Endothelial cell of umbilical vein (primary cell): ENCODE measurements around the gene ATP5IF1.

Experiments used
- CTCF ChIP-seq, 2 donors: IDR thresholded peaks; 1 replicate in 1 of 2; 2 replicates in 1 of 2; pipeline ENCODE4 v1.5.1; 2011; ENCODE audit warnings: low read length in 2 of 2, mild to moderate bottlenecking in 2 of 2, moderate library complexity in 2 of 2, control low read depth in 1 of 2, inconsistent platforms in 1 of 2, low read depth in 1 of 2; ENCODE audit not compliant: insufficient read depth in 1 of 2; ENCODE audit errors: extremely low read depth in 1 of 2
- POLR2A ChIP-seq: IDR thresholded peaks from 2 replicates; pipeline ENCODE4 v1.6.1; 2012; ENCODE audit warnings: low read depth, mild to moderate bottlenecking, control low read depth, low read length

DNA sequence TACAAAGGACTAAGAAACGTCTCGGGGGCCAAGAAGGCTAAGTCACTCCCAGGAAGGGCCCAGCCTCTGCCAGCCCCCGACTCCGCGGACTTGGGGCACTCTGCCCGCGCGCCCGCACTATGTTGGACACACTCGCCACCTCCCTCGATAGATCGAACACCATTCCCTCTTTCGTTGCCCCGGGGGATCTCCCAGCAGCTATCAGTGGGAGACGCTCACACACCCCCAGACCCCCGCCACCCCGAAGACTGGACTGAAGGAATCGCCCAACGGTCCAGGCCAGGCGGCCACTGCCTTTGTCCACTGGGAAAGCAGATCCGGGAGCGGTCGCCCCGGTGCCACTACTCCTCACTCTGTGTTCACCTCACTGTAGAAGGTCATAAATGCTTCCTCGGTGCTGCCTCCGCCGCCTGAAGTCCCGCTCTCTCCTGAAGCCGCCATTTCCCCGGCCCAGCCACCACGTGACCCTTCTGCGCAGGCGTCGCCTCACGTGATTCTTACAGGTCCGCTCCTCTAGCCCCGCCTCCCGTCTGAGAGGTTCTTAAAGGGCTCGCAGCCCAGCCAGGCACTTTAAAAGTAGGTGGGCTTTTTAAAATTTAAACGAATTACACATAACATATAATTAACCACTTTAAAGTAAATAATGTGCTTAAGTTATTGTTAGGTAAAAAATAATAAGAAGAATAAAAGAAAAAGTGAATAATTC, 3.2 kb upstream of the ATP5IF1 start, which contains the start of gene DNAJC8:
- TF ChIP-seq CTCF (IDR thresholded peaks at IDR 0.05; ENCODE audit: extremely low read depth in 1 of 2, insufficient read depth in 1 of 2, low read depth in 1 of 2, low read length in 2 of 2) (no peak), POLR2A (peak; percentile 79)
